Stimulated activated CD8-positive, alpha-beta memory T cell treated with anti-CD3 and anti-CD28 coated beads, Interleukin-4, amount 100 ng/mL, for 24 hours (primary cell): ENCODE data around the gene NKAIN1.

Source experiments
- DNase-seq: peaks from one replicate; pipeline ENCODE4 v3.0.0-alpha.2; 2020; ENCODE audit warnings: low read depth

NKAIN1 gene

DNA sequence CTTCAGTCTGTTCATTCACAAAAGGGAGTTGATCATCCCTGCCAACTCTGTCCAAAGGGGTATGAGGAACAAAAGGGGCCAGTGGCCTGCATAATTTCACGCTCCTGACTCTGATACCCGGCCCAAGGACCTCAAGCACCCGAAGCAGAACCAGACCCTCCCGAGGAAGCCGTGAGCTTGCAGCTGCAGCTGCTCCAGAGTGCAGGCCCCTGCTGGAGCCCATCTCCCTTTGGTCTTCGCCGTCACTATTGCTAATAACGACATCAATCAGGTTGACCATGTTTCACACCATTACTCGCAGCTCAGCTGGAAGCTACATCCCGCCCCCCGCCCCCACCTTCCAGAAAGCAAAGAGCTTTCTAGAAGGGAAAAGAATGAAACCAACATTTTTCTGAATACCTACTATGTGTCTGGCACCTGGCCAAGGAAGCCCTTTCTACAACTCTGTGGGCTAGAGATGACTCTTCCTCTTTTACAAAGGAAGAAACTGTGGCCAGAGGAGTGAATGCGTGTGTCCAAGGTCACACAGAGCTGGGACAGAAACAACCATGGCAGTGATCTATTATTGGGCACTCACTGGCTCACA, 5.5 kb downstream of the NKAIN1 start:
- no peak for DNase-seq

DNA sequence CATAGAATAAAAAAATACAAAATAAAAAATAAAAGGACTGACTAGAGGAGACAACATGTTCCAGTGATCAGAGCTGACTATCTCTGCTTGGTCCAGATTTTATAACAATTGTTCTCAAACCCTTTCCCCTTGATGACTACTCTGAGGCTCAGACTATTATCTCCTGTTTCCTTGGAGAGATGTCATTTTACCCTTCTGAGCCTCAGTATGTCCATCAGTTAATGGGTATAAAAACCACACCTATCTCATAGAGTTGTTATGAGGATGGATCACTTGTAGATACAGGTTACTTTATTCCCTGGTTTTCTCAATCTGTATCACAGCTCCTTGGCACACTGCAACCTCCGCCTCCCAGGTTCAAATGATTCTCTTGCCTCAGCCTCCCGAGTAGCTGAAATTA, 7.0 kb downstream of the NKAIN1 start:
- DNase-seq: no peak

- no peak for DNase-seq
Observed at GRCh38 chr1:31231802-31232201, 7.9 kb downstream of the NKAIN1 start.

DNA sequence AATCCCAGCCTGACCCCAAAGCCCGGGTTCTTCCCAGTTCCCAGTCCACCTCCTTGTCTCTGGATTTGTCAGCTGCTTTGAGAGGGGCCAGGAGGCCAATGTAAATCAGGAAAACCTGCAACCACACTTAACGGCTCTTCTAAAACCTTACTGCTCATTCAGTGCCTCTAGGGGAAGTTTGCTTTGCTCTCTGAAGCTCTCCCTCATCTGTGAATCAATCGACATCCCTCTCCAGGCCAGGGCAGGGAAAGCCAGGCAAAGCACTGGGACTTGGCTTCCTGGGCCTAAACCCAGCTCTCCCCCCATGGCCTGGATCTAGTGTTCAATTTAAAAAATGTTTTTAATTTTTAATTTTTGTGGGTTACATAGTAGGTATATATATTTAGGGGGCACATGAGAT, 9.3 kb downstream of the NKAIN1 start:
- DNase-seq: no peak

DNA sequence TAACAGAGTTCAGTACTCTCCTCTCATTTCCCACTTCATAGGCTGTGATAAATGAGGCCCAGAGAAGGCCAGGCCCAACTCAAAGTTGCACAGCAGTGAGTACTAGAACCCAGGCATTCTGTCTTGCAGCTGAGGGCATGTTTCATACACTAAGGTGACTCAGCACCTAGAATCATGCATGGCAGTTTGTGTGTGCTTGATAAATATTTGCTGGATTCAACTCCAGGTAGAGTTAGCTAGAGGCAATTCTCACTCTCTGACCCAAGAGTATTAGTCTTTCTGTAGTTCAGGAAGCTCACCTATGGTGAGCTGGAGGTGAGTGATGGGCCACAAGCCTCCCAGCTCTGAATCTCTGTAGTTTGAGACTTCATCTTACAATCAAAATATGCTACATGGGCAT, 10.7 kb downstream of the NKAIN1 start:
- no peak for DNase-seq

DNA sequence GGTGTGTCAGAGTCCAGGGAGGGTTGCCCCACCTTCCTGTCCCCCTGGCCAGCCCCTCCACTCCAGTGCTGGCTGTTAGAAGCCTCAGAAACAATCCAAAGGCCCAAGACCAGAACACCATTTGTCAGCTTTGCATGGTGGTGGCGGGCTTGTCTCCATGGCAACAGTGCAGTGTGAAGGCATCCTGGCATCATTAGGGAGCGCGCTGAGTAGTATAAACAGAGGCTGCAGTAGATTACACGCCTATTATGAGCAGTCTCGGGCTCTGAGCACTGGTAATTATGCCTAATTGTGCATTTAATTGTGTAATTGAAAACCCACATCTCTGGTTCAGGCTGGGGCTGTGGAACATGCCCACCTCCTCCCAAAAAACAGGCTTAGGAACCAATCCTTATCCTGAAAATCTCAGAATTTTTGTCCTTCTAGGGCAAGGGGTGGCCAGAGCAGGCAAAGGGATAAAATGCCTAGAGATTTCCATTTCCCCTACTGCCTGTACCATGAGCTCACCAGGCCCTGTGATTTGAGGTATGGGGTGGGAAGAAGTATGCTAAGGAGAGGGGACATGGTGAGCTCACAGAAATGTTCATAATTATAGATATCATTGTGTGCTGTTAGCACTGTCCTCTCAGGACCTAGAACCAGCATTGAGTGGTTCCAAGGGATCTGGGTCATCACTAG, 11.7 kb downstream of the NKAIN1 start:
- no peak for DNase-seq

- no peak for DNase-seq
Observed at GRCh38 chr1:31224068-31224467, 15.6 kb downstream of the NKAIN1 start.

DNA sequence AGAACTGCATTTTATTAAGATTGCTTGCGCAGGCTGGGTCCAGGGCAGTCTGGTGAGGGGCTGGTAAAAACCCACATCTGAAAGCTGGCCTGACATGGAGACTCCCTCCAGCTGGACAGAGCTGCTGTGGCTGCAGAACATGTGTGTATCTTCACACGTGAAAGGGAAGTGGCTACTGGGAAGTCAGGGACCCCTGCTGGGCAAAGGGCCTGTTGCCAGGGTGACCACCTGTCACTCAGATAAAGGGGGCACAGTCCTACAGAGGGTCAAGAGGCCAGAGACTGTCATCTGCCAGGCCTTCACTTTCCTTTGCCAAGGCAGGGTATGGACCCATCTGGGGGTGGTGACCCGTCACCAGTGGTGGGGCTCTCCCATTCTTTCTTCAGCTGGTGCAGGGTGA, 17.5 kb downstream of the NKAIN1 start:
- DNase-seq: no peak

GRCh38 chr1:31221072-31221471, 18.6 kb downstream of the NKAIN1 start:
- no peak for DNase-seq

DNA sequence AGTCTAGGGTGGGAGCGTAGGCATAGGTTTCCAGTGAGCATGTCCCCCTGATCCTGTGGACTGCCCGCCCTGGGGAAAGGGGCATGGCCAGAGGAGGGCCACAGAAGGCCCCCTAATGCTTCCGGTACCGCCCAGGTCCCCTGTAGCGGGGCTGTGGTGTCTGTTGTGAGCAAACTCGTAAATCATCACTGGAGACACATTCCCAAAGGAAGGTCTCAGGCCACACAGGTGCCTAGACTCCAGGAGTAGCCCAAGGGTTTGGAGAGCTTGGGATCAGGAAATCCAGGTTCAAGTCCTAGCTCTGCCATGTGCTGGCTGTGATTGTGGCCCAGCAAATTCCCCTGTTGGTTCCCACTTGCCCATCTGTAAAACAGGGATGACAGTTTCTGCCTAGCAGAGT, 20.2 kb downstream of the NKAIN1 start:
- DNase-seq: no peak

DNA sequence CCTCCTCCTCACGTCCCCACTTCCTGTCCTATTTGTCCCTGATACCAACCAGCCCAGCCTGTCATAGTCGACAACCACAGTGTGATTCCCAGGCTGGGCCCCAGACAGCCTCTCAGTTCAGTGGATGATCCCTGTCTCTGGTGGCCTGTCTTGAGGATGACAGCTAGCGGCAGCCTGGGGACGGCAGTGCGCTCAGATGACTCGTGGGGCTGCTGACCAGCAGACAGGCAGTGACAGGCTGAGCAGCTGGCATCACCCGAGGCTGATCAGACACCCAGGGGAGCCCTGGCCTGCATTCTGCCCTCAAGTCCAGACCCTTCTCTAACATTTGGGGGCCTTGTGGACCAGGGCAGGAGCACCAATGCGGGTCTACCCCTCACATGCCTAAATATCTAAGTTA, 21.0 kb downstream of the NKAIN1 start:
- no peak for DNase-seq

GRCh38 chr1:31216016-31216415, 23.7 kb downstream of the NKAIN1 start:
- no peak for DNase-seq

GRCh38 chr1:31215065-31215570, 24.6 kb downstream of the NKAIN1 start:
- no peak for DNase-seq

- DNase-seq: no peak
Observed at GRCh38 chr1:31214316-31215064, 25.2 kb downstream of the NKAIN1 start.

GRCh38 chr1:31208361-31208945, 31.2 kb downstream of the NKAIN1 start:
- no peak for DNase-seq

- DNase-seq: no peak
Observed at GRCh38 chr1:31207569-31207968, 32.1 kb downstream of the NKAIN1 start.

GRCh38 chr1:31207046-31207445, 32.6 kb downstream of the NKAIN1 start:
- no peak for DNase-seq

DNA sequence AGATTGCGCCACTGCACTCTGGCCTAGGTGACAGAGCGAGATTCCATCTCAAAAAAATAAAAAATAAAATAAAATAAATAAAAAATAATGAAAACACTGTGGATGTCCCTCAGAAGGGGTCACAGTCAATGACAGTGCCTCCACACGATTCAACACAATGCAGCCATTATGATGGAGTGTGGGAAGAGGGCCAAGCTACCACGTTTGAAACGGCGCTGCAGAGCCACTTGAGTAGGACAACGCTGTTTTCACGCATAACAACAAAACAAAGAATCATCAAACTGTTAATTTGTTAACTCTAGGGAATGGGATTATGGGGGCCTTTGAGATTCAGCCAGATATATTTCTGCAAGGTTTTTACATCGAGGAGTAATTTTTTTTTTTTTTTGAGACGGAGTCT, 36.5 kb downstream of the NKAIN1 start:
- DNase-seq: no peak

GRCh38 chr1:31201931-31202360, 37.7 kb downstream of the NKAIN1 start:
- DNase-seq: no peak

- no peak for DNase-seq
Observed at GRCh38 chr1:31199949-31200348, 39.7 kb downstream of the NKAIN1 start.

DNA sequence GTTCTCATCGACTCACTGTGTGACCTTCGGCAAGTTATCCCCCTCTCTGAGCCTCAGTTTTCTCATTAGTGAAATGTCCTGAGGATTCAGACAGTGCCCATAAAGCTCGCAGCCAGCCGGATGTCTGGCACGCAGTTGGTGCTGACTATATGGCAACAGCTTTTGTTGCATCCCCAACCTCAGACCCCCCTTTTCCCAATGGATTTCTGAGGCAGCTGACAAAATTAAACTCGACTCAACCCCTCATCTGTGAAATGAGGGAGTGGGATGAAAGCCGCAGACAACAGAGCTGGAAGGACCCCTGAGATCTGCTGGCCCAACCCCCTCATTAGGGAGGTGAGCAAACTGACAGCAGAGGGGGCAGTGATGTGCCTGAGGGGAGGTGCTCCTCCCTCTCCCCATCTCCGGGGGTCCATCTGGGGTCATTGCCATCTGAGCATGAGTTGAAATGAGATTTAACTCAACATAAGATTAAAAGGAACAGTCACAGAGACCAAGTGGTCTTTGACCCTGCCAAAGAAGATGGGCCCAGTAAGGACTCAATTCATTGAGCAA, 40.4 kb downstream of the NKAIN1 start:
- DNase-seq: no peak

DNA sequence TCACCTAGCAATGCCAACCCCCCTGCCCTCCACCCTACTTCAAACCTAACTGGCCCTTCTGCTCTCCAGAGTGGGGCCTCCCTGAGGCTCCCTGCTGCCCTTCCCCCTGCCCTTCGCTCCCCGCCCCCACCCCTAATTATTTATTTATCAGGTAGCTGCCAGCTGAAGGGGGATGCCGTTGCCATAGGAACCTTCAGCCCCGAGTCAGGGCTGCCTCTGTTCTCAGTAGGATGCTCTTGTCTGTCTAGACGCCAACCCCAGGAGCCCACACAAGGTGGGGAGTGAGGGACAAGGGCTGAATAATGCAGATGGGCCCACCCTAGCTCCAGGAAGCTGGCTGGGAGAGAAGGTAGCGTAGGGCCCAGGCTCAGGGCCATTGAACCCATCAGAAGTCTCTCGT, 41.1 kb downstream of the NKAIN1 start:
- DNase-seq: no peak

GRCh38 chr1:31198150-31198549, 41.5 kb downstream of the NKAIN1 start:
- no peak for DNase-seq
